GM18511 (cell line): ENCODE results near the gene PLPP3.

ENCODE experiments used
- ATAC-seq: cut with Tn5 transposase; IDR thresholded peaks from one replicate; pipeline ENCODE4 v1.9.1; 2021; ENCODE audit warnings: mild to moderate bottlenecking, moderate library complexity; ENCODE audit not compliant: unreplicated experiment

The PLPP3 gene

GRCh38 chr1:56468518-56468917 lies 110.8 kb downstream of the PLPP3 start:
- no peak for ATAC-seq

- ATAC-seq, result no peak
Measured at GRCh38 chr1:56466538-56466937, 112.8 kb downstream of the PLPP3 start.

- ATAC-seq, result no peak
Measured at GRCh38 chr1:56464294-56464693, 115.1 kb downstream of the PLPP3 start.

- ATAC-seq, result no peak
Measured at GRCh38 chr1:56463376-56463775, 116.0 kb downstream of the PLPP3 start.

GRCh38 chr1:56462209-56462608 lies 117.2 kb downstream of the PLPP3 start:
- ATAC-seq, result no peak

- ATAC-seq, result no peak
Measured at GRCh38 chr1:56461158-56462127, 117.9 kb downstream of the PLPP3 start.

GRCh38 chr1:56459260-56459659 lies 120.1 kb downstream of the PLPP3 start:
- no peak for ATAC-seq

- no peak for ATAC-seq
Measured at GRCh38 chr1:56457756-56458375, 121.5 kb downstream of the PLPP3 start.

GRCh38 chr1:56456435-56457101 lies 122.8 kb downstream of the PLPP3 start:
- ATAC-seq, result no peak

GRCh38 chr1:56453417-56454078 lies 125.8 kb downstream of the PLPP3 start:
- ATAC-seq, result no peak

GRCh38 chr1:56453016-56453415 lies 126.3 kb downstream of the PLPP3 start:
- ATAC-seq, result no peak

- no peak for ATAC-seq
Measured at GRCh38 chr1:56452027-56453011, 127.0 kb downstream of the PLPP3 start.

GRCh38 chr1:56451491-56451890 lies 127.9 kb downstream of the PLPP3 start:
- ATAC-seq, result no peak

- no peak for ATAC-seq
Measured at GRCh38 chr1:56450004-56450666, 129.2 kb downstream of the PLPP3 start.

GRCh38 chr1:56448529-56449300 lies 130.6 kb downstream of the PLPP3 start:
- no peak for ATAC-seq

GRCh38 chr1:56447823-56448222 lies 131.5 kb downstream of the PLPP3 start:
- no peak for ATAC-seq

- ATAC-seq, result no peak
Measured at GRCh38 chr1:56446531-56447098, 132.7 kb downstream of the PLPP3 start.

- ATAC-seq, result no peak
Measured at GRCh38 chr1:56444960-56445646, 134.3 kb downstream of the PLPP3 start.
